Neuron (in vitro differentiated cells): Measurements from ENCODE around the gene KRT17.

Experiments used
- H2AFZ ChIP-seq: one replicate; pipeline ENCODE4 v1.6.1; 2013; ENCODE audit warnings: low read depth, mild to moderate bottlenecking, inconsistent platforms, low read length, moderate library complexity
- H3K27me3 ChIP-seq: one replicate; pipeline ENCODE4 v1.6.1; 2013; ENCODE audit warnings: low read length; ENCODE audit not compliant: insufficient read depth
- H3K36me3 ChIP-seq: one replicate; pipeline ENCODE4 v1.6.1; 2013; ENCODE audit warnings: low read length; ENCODE audit not compliant: insufficient read depth
- H3K4me1 ChIP-seq: one replicate; pipeline ENCODE4 v1.6.1; 2013; ENCODE audit warnings: low read length; ENCODE audit not compliant: insufficient read depth
- H3K4me3 ChIP-seq: 2 replicates; pipeline ENCODE4 v1.5.1; 2013; ENCODE audit warnings: mild to moderate bottlenecking, low read length, moderate library complexity
- H3K9me3 ChIP-seq: one replicate; pipeline ENCODE4 v1.6.1; 2013; ENCODE audit warnings: low read length

Gene KRT17

GRCh38 chr17:41658846-41659245, 34.5 kb upstream of the KRT17 start:
- Histone ChIP-seq H3K36me3 (no peaks in the 10 kb centered on the region), H2AFZ (no peak overlapping the region), H3K9me3 (no peaks in the 10 kb centered on the region), H3K4me1 (no peaks in the 10 kb centered on the region), H3K27me3 (peaks cover 34% of the 10 kb centered on the region), H3K4me3 (no peak overlapping the region)

DNA sequence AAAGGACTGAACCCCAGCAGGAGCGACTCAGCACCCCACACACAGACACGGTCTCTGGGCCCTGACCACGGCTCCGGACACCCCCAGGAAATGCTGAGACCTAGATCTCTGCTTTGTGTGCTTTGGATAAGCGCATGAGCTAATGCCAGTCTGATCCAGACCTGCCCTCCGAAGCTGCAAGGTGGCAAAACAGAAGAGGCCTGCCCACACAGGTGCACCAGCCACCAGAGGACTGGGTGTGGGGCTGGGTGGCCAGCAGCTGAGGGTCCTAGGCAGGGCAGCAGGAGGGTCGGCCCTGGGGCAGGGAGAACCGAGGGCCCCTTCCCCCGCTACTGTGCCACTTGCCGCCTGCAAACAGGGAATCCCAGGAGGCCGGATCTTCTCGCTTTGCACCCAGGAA, 33.6 kb upstream of the KRT17 start:
- Histone ChIP-seq H3K36me3 (no peaks in the 10 kb centered on the region), H3K4me3 (no peak overlapping the region), H3K27me3 (peaks cover 37% of the 10 kb centered on the region), H2AFZ (no peak overlapping the region), H3K4me1 (no peaks in the 10 kb centered on the region), H3K9me3 (no peaks in the 10 kb centered on the region)

GRCh38 chr17:41657176-41657754, 32.9 kb upstream of the KRT17 start:
- Histone ChIP-seq H3K27me3 (peaks cover 37% of the 10 kb centered on the region), H3K4me1 (no peaks in the 10 kb centered on the region), H2AFZ (no peak overlapping the region), H3K9me3 (no peaks in the 10 kb centered on the region), H3K36me3 (no peaks in the 10 kb centered on the region), H3K4me3 (no peak overlapping the region)

DNA sequence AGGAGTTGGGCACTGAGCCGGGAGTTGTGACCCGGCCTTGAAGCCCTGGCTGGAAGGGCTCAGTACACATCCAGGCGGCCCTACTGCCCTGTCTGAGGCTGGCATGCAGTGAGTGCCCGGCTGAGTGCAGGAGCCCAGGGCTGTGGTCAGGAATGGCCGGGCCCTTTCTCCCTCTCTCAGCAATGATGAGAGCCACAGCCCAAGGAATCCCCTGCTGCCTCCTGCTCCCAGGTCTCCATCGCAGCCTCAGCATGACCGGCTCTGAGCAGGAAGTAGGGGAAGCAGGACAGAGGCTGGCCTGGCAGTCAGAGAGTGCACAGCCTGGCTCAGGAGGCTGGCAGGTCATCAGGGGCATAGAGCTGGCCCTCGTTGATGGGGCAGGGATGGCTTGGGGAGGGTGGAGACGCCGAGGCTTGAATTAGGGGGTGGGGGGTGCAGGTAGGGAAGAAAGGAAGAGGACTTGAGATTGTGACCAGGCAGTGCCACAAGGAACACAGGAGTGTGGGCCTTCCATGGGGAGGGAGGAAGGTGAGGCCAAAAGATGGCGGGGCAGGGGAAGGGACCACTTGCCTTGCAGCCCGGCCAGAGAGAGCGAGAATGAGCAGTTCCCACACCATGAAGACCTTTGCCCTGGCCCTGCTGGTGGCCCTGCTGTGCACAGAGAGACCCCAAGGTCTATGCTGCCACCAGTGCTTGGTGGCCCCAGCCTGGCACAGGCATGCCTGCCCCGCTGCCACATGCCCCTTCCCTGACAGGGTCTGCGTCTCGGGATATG, 32.1 kb upstream of the KRT17 start:
- Histone ChIP-seq H3K27me3 (peaks cover 37% of the 10 kb centered on the region), H3K9me3 (no peaks in the 10 kb centered on the region), H3K4me1 (no peaks in the 10 kb centered on the region), H3K36me3 (no peaks in the 10 kb centered on the region), H3K4me3 (no peak overlapping the region), H2AFZ (no peak overlapping the region)

- no peaks in the 10 kb centered on the region for H3K36me3 ChIP-seq
- H3K27me3 ChIP-seq: peaks cover 37% of the 10 kb centered on the region
- no peak overlapping the region for H3K4me3 ChIP-seq
- no peaks in the 10 kb centered on the region for H3K4me1 ChIP-seq
- no peak overlapping the region for H2AFZ ChIP-seq
- H3K9me3 ChIP-seq: no peaks in the 10 kb centered on the region
These were observed 31.3 kb upstream of the KRT17 start for GRCh38 chr17:41655611-41656111.

- Histone ChIP-seq H3K4me1 (no peaks in the 10 kb centered on the region), H3K36me3 (no peaks in the 10 kb centered on the region), H2AFZ (no peak overlapping the region), H3K27me3 (peaks cover 37% of the 10 kb centered on the region), H3K4me3 (no peak overlapping the region), H3K9me3 (no peaks in the 10 kb centered on the region)
These were observed 30.6 kb upstream of the KRT17 start for GRCh38 chr17:41654678-41655607.

GRCh38 chr17:41653892-41654677, 29.7 kb upstream of the KRT17 start:
- Histone ChIP-seq H3K27me3 (peaks cover 37% of the 10 kb centered on the region), H3K36me3 (no peaks in the 10 kb centered on the region), H3K4me1 (no peaks in the 10 kb centered on the region), H2AFZ (no peak overlapping the region), H3K9me3 (no peaks in the 10 kb centered on the region), H3K4me3 (no peak overlapping the region)

- no peak overlapping the region for H3K4me3 ChIP-seq
- no peak overlapping the region for H2AFZ ChIP-seq
- no peaks in the 10 kb centered on the region for H3K9me3 ChIP-seq
- H3K4me1 ChIP-seq: no peaks in the 10 kb centered on the region
- no peaks in the 10 kb centered on the region for H3K36me3 ChIP-seq
- H3K27me3 ChIP-seq: peaks cover 31% of the 10 kb centered on the region
These were observed 29.0 kb upstream of the KRT17 start for GRCh38 chr17:41653421-41653820.

DNA sequence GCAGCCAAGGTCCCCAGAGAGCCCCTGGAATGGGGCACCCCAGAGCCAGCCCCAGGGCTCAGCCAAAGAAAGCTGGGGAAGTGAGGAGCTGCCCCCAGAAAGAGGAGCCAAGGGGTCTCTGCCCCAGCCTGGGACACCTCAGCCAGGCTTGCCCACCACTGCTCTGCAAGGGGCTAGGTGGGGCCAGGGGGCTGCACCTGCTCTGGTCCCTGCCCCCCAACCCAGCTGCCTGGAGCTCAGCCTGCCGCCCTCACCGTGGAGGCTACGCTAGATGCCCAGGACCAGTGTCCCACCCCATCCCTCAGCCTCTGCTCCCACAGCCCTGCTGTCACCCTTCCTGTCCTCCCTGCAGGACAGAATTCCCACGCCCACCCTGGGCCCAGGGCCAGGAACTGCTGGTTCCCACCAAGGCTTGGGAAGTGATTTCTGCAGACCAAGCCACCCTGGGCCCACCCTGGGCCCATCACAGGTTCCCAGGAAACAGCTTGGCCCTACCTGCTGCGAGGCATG, 28.1 kb upstream of the KRT17 start:
- Histone ChIP-seq H3K27me3 (peaks cover 30% of the 10 kb centered on the region), H3K4me3 (no peak overlapping the region), H2AFZ (no peak overlapping the region), H3K4me1 (peaks cover 3% of the 10 kb centered on the region), H3K9me3 (no peaks in the 10 kb centered on the region), H3K36me3 (no peaks in the 10 kb centered on the region)

GRCh38 chr17:41651625-41652460, 27.5 kb upstream of the KRT17 start:
- Histone ChIP-seq H3K4me3 (no peak overlapping the region), H2AFZ (no peak overlapping the region), H3K4me1 (peaks cover 3% of the 10 kb centered on the region)

GRCh38 chr17:41650794-41651624, 26.6 kb upstream of the KRT17 start:
- Histone ChIP-seq H3K36me3 (no peaks in the 10 kb centered on the region), H2AFZ (no peak overlapping the region), H3K4me1 (peaks cover 3% of the 10 kb centered on the region), H3K27me3 (peaks cover 21% of the 10 kb centered on the region), H3K4me3 (no peak overlapping the region), H3K9me3 (no peaks in the 10 kb centered on the region)

More at GRCh38 chr17:41651625-41652460, 27.5 kb upstream of the KRT17 start:
- H3K36me3 ChIP-seq: no peaks in the 10 kb centered on the region
- no peaks in the 10 kb centered on the region for H3K9me3 ChIP-seq
- peaks cover 29% of the 10 kb centered on the region for H3K27me3 ChIP-seq
